ENCODE data around the gene SWSAP1. TPM values are rescaled to one million over a fixed set of nuclear protein-coding genes. Genes with fewer than 3 reads are reported as not detected.

SWSAP1 gene
- total and polyA plus RNA-seq, 12 donors: 2.1 to 8.4 (median 4.4) TPM

DNA sequence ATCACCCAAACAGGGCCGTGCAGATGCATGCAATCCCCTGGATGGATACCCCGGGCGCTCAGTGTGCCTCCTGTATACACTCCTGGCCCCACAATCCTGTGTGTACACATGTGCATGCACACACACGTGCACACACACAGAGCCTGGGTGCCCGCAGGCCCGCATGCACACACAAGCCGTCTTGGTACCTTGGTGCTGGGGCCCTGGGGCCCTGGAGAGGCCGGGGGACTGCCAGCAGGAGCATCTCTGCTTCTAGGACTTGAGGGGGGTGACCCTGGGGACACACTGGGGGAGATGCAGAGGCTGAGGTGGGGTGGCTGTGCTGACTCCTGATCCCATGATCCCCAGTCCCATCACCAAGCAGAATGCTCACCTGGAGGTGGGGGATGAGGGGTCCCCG is 25.2 kb downstream of the SWSAP1 start:
- Histone ChIP-seq H3K9me3 (replicated peaks in 1 of 3) (no peaks in the 10 kb centered on the region), H3K4me3 (no peak overlapping the region), H3K27ac (no peak overlapping the region), H3K4me1 (replicated peaks in 1 of 2) (peaks cover 0 to 3% of the 10 kb centered on the region in 2 donors), H3K36me3 (replicated peaks in 1 of 2) (no peaks in the 10 kb centered on the region), H3K27me3 (no peaks in the 10 kb centered on the region)
- TF ChIP-seq POLR2A (IDR thresholded peaks at IDR 0.05): no peak
- TF ChIP-seq, protein P1, sequence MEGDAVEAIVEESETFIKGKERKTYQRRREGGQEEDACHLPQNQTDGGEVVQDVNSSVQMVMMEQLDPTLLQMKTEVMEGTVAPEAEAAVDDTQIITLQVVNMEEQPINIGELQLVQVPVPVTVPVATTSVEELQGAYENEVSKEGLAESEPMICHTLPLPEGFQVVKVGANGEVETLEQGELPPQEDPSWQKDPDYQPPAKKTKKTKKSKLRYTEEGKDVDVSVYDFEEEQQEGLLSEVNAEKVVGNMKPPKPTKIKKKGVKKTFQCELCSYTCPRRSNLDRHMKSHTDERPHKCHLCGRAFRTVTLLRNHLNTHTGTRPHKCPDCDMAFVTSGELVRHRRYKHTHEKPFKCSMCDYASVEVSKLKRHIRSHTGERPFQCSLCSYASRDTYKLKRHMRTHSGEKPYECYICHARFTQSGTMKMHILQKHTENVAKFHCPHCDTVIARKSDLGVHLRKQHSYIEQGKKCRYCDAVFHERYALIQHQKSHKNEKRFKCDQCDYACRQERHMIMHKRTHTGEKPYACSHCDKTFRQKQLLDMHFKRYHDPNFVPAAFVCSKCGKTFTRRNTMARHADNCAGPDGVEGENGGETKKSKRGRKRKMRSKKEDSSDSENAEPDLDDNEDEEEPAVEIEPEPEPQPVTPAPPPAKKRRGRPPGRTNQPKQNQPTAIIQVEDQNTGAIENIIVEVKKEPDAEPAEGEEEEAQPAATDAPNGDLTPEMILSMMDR (IDR thresholded peaks at IDR 0.05): no peak
- intact Hi-C loops (cut with DNase I): no loop called here
- WGBS, 4 donors: 80 to 93% (median 91%) methylated on average over 1 to 9 of the region's 9 CpGs
- no peak for DNase-seq

DNA sequence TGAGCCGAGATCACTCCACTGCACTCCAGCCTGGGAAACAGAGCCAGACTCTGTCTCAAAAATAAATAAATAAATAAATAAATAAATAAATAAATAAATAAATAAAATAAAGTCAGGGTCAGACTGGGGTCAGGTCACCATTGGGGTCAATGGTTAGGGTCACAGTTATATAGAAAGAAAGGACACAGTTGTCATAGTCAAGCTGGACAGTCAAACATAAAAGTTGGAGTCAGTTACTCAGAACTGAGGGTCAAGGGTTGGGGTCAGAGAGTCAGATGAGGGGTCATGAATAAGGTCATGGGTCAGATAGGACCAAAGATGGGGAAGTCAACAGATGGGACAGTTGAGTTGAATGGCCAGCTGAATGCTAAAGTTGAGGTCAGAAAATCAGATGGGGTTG is 26.3 kb downstream of the SWSAP1 start:
- intact Hi-C loops (cut with DNase I): no loop called here
- WGBS, 4 donors: 70 to 89% (median 85%) methylated on average over 1 of the region's 1 CpG

DNA sequence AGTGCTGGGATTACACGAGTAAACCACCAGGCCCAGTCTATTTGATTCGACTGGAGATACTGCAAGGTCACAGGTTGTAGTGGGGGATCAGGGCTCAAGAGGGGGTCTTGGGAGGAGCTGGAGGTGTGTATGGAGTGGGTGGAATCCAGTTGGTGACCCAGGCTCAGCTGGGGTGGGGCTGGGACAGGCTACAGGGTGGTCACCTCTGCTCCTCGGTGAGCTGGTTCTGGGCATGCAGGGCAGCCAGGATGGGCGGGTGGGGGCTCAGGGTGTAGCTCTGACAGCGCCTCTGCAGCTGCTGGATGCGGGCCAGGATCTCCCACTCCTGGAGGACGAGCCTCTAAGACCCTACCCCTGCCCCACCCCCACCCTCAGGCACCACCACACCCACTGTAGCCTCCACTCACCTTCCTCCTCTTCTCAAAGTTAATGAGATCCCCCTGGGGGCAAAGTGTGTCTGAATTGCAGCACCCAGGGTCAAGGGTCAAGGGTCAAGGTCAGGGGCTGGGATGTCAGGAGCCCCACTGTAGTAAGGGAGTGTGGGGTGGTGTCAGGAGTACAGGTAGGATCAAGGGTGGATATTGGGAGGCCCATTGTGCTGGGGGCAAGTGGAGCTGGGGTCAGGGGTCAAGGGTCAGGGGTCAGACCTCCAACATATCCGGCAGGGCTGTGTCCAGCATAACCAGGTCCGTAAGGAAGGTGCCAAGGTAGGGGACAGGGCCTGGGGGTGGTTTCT is 27.5 kb downstream of the SWSAP1 start:
- intact Hi-C loops (cut with DNase I): no loop called here
- no peak overlapping the region for H3K27ac ChIP-seq
- 81 to 86% (median 82%) methylated on average over 4 to 9 of the region's 9 CpGs for WGBS, 4 donors

More for the DNA sequence above, 26.3 kb downstream of the SWSAP1 start:
- no peaks in the 10 kb centered on the region for H3K9me3 ChIP-seq (replicated peaks in 1 of 3)
- no peaks in the 10 kb centered on the region for H3K36me3 ChIP-seq (replicated peaks in 1 of 2)
- no peak for DNase-seq
- H3K27me3 ChIP-seq: no peaks in the 10 kb centered on the region
- peaks cover 0 to 12% of the 10 kb centered on the region in 2 donors for H3K4me1 ChIP-seq (replicated peaks in 1 of 2)
- no peak overlapping the region for H3K27ac ChIP-seq
- H3K4me3 ChIP-seq: no peak overlapping the region
- TF ChIP-seq, protein P1 (IDR thresholded peaks at IDR 0.05): no peak
- TF ChIP-seq POLR2A (IDR thresholded peaks at IDR 0.05): no peak

DNA sequence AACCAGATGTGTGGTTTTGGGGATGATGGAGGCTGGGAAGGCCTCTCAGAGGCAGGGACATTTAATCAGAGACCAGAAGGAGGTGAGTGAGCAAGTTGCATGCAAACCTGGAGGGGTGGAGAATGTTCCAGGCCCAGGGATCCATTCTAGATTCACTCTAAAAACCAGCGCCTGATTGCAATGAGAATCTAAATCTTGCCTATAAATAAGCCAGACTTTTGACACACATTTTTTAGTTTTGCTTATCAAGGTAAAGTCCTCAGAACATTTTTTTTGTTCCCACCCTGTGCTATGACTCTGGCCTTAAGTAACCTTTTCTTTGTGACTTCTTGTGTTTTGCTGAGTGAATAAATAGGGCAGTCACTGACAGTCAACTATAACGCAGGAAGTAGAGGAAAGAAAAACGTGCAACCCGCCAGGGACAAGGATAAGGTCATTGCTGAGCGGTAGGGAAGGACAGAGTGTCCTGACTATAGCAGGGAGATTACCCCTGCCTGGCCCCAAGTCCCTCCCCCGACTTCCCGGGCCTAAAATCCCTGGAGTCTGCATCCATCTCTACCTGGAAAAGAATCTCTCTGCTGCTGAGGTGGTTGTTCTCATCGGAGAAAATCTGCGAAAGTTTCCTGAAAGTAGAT is 30.2 kb downstream of the SWSAP1 start:
- Histone ChIP-seq H3K27ac (peak overlapping the region; percentile 9 to 86 (median 33)), H3K4me3 (no peak overlapping the region), H3K36me3 (replicated peaks in 1 of 2) (no peaks in the 10 kb centered on the region), H3K4me1 (replicated peaks in 1 of 2) (peaks cover 0 to 16% of the 10 kb centered on the region in 2 donors), H3K27me3 (no peaks in the 10 kb centered on the region), H3K9me3 (replicated peaks in 1 of 3) (no peaks in the 10 kb centered on the region)
- WGBS, 4 donors: 21 to 40% (median 32%) methylated on average over 9 of the region's 9 CpGs
- intact Hi-C loops (cut with DNase I): no loop called here
- peak; percentile 33 to 72 (median 52) for DNase-seq
- no peak for TF ChIP-seq POLR2A (IDR thresholded peaks at IDR 0.05)

More for the DNA sequence above, 27.5 kb downstream of the SWSAP1 start:
- TF ChIP-seq POLR2A (IDR thresholded peaks at IDR 0.05): no peak
- TF ChIP-seq, protein P1 (IDR thresholded peaks at IDR 0.05): no peak
- Histone ChIP-seq H3K4me1 (replicated peaks in 1 of 2) (peaks cover 0 to 16% of the 10 kb centered on the region in 2 donors), H3K27me3 (no peaks in the 10 kb centered on the region), H3K4me3 (no peak overlapping the region), H3K36me3 (replicated peaks in 1 of 2) (no peaks in the 10 kb centered on the region), H3K9me3 (replicated peaks in 1 of 3) (no peaks in the 10 kb centered on the region)
- DNase-seq: no peak
